Progenitor cell of endocrine pancreas (in vitro differentiated cells): ENCODE measurements around the gene OR2F1. TPM values are rescaled to one million over a fixed set of nuclear protein-coding genes. Genes with fewer than 3 reads are reported as not detected.

Experiments
- DNase-seq: peaks from one replicate; pipeline ENCODE4 v3.0.0; 2021; ENCODE audit warnings: low spot score; ENCODE audit not compliant: unreplicated experiment
- H3K27ac Mint-ChIP-seq: 2 replicates; pipeline ENCODE4 v1.8.0; 2021; ENCODE audit warnings: mild to moderate bottlenecking, moderate library complexity, mixed read lengths
- H3K27me3 Mint-ChIP-seq: 2 replicates; pipeline ENCODE4 v1.8.0; 2021; ENCODE audit warnings: mixed read lengths
- H3K36me3 Mint-ChIP-seq: 2 replicates; pipeline ENCODE4 v1.8.0; 2022; ENCODE audit warnings: mixed read lengths; ENCODE audit not compliant: insufficient read depth
- H3K4me1 Mint-ChIP-seq: 2 replicates; pipeline ENCODE4 v1.8.0; 2021; ENCODE audit warnings: low read depth, mixed read lengths
- H3K4me3 Mint-ChIP-seq: 2 replicates; pipeline ENCODE4 v1.8.0; 2021; ENCODE audit warnings: low read depth, mild to moderate bottlenecking, moderate library complexity, mixed read lengths
- H3K9me3 Mint-ChIP-seq: 2 replicates; pipeline ENCODE4 v1.8.0; 2021; ENCODE audit warnings: low read depth, mixed read lengths
- CTCF ChIP-seq: fragments of 200-600 bp; sonication (generic); IDR thresholded peaks from one replicate; pipeline ENCODE4 v1.5.0; 2021; ENCODE audit warnings: antibody characterized with exemption, mild to moderate bottlenecking; ENCODE audit not compliant: unreplicated experiment
- total RNA-seq: library from RNA; stranded (reverse); gene quantifications from 2 replicates; pipeline ENCODE4 v1.2.1, GENCODE V29; 2021

The OR2F1 gene
- total RNA-seq, 1 donor from 2014 or later = not detected

DNA sequence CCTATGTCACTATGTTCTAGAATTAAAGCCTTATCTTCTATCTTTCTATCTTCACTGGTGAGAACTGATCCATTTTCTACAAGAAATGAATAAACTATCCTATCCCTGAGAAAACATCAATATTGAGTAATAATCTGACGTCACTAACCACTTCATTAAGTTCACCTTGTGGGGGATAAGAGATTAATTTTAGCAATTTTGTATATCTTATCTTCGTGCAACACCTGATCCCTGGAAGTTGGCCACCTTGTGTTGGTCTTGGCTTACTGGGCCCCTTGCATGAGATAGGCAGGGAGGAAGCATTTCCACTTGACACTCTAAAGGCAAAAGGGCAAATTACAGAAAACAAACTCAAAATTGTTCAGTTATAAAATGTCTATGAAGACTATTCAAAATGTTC is 25.4 kb downstream of the OR2F1 start:
- no peaks in the 10 kb centered on the region for H3K4me1 Mint-ChIP-seq

GRCh38 chr7:143980746-143981510 is 26.3 kb downstream of the OR2F1 start:
- no peak overlapping the region for H3K27ac Mint-ChIP-seq
- no peaks in the 10 kb centered on the region for H3K27me3 Mint-ChIP-seq
- no peak overlapping the region for H3K4me3 Mint-ChIP-seq
- no peaks in the 10 kb centered on the region for H3K4me1 Mint-ChIP-seq
- DNase-seq = no peak
- no peaks in the 10 kb centered on the region for H3K36me3 Mint-ChIP-seq
- H3K9me3 Mint-ChIP-seq = no peaks in the 10 kb centered on the region
- no peak for TF ChIP-seq CTCF

More for the DNA sequence above, 25.4 kb downstream of the OR2F1 start:
- TF ChIP-seq CTCF = no peak
- H3K4me3 Mint-ChIP-seq = no peak overlapping the region
- H3K27ac Mint-ChIP-seq = no peak overlapping the region
- no peaks in the 10 kb centered on the region for H3K27me3 Mint-ChIP-seq
- H3K36me3 Mint-ChIP-seq = no peaks in the 10 kb centered on the region
- DNase-seq = no peak
- no peaks in the 10 kb centered on the region for H3K9me3 Mint-ChIP-seq

DNA sequence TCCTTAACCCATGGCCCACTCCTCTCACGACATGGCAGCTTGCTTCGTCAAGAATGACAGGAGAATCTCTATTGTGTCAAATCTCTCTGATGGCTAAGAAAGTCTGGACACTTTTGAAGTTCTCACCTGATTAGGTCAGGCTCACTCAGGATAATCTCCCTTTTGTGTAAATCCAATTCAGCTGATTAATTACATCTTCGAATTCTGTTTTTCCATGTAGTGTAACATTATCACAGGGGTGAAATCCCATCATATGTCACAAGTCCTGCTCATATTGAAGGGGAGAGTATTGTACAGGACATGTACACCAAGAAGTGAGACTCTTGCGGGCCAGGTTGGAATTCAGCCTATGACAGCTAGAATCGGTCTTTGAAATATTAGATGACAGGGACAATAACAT is 29.3 kb downstream of the OR2F1 start:
- H3K27me3 Mint-ChIP-seq = no peaks in the 10 kb centered on the region
- H3K4me1 Mint-ChIP-seq = no peaks in the 10 kb centered on the region
- no peaks in the 10 kb centered on the region for H3K36me3 Mint-ChIP-seq
- H3K9me3 Mint-ChIP-seq = no peaks in the 10 kb centered on the region
- TF ChIP-seq CTCF = no peak
- no peak for DNase-seq
- no peak overlapping the region for H3K4me3 Mint-ChIP-seq
- H3K27ac Mint-ChIP-seq = no peak overlapping the region

GRCh38 chr7:143987513-143987912 is 32.9 kb downstream of the OR2F1 start:
- Mint-ChIP-seq H3K4me1 (no peaks in the 10 kb centered on the region), H3K27me3 (no peaks in the 10 kb centered on the region), H3K9me3 (peaks cover 9% of the 10 kb centered on the region), H3K36me3 (no peaks in the 10 kb centered on the region), H3K4me3 (no peak overlapping the region), H3K27ac (no peak overlapping the region)
- no peak for DNase-seq
- no peak for TF ChIP-seq CTCF

GRCh38 chr7:143988976-143989745 is 34.5 kb downstream of the OR2F1 start:
- Mint-ChIP-seq H3K27ac (no peak overlapping the region), H3K9me3 (peaks cover 9% of the 10 kb centered on the region), H3K36me3 (no peaks in the 10 kb centered on the region), H3K4me1 (no peaks in the 10 kb centered on the region), H3K27me3 (no peaks in the 10 kb centered on the region), H3K4me3 (no peak overlapping the region)
- no peak for DNase-seq
- TF ChIP-seq CTCF = no peak
